ENCODE results near the gene ELAVL3. TPM values are rescaled to one million over a fixed set of nuclear protein-coding genes. Genes with fewer than 3 reads are reported as not detected.

Gene ELAVL3
- polyA plus RNA-seq: not detected

DNA sequence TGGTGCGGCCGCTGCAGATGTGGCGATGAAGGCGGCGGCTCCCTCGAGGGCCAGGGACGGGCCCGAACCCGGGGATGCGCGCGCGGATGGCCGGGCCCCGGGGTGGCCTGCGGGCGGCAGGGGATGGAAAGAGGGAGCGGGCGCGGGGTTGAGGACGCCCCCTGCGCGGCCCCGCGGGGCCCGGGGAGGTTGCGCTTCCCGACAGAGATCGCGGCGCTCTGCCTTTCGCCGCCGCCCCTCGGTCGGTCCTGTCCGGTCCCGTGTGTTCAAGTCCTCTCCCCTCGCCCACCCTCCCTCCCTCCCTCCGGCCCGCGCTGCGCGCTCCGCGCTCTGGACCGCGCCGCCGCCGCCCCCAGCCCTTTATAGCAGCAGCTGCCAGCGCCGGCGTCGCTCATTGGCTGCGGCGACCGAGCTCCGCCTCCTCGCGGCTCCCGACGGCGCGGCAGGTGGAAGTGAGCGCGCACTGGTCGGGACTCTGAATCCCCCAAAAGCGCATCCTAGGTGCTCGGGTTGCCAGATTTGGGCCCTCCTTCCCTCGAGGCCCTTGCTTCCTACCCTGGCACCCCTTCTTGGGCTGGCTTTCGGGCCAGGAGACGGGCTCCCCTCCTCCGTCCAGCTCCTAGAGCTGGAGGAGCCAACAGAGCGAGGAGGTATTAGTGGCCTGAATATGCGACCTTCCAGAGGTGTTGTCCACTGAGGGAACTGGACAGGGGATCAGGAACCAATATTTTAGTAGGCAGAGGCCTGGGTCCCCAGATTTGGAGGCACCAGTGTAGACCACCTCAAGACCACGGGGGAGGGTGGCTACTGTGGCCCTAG lies at the start of gene ELAVL3:
ELAVL3 (minus strand) TSS at position 332 of the 819 bp plus-strand sequence. CDS start 438 bp downstream, outside the sequence.
- Mint-ChIP-seq H3K27me3 (ENCODE audit: low read depth in 3 of 3) (peaks cover 16 to 21% (median 19%) of the 10 kb centered on the region in 3 donors), H3K4me3 (peak within 1 kb of the TSS; percentile 47 to 79 (median 70)), H3K36me3 (peaks cover 0 to 7% (median 0%) of the 10 kb centered on the region in 3 donors), H3K9me3 (no peaks in the 10 kb centered on the region), H3K4me1 (peaks cover 21% of the 10 kb centered on the region in 2 donors), H3K27ac (peak within 1 kb of the TSS in 1 of 6 donors; percentile 55)
- no peak for DNase-seq

GRCh38 chr19:11530432-11530831 lies 49.6 kb upstream of the ELAVL3 start:
- no peak overlapping the region for H3K27ac Mint-ChIP-seq
- peaks cover 25 to 26% of the 10 kb centered on the region in 2 donors for H3K4me1 Mint-ChIP-seq
- H3K9me3 Mint-ChIP-seq: no peaks in the 10 kb centered on the region
- H3K27me3 Mint-ChIP-seq (ENCODE audit: low read depth in 3 of 3): peaks cover 3 to 7% (median 6%) of the 10 kb centered on the region in 3 donors
- H3K4me3 Mint-ChIP-seq: peak overlapping the region in 1 of 5 donors; percentile 42
- peak; percentile 22 to 28 (median 25) for DNase-seq
- H3K36me3 Mint-ChIP-seq: peaks cover 0 to 4% (median 3%) of the 10 kb centered on the region in 3 donors

DNA sequence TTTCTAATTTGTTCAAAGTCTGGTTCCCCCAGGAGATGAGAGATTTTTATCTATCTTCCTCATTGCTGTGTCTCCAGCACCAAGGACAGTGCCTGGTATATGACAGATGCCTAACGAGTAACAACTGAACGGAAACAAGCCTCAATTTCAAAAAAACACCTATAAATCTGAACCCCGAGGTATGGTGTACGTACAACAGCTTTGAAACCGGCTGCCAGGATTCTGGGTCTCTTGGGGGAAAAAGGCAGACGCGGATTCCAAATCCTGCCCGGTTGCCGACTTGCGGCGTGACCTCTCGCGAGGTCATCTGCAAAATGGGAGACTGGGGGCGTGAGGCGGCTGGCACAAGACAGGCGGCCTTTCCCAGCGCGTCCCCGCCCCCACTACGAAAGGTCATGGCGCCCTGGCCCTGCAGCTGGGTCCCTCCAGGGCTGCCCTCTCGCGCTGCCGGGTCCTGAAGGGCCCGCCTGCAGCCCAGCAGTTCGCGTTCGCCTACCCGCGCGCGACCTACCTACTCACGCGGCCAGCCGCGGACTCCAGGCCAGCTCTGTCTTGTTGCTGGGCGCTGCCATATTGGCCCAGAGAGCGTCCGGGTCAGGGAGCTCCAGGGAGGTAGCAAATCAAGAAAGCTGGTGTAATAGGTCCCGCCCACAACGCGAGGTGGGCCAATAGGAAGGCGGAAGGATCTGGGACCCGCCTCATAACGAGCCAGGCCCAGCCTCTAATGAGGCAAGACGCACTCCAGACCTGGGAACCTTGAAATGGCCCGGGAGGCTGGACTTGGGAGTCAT lies 47.9 kb upstream of the ELAVL3 start, which contains the start of gene ECSIT:
ECSIT (minus strand) TSS at position 584 of the 791 bp plus-strand sequence. CDS start 9,964 bp downstream, outside the sequence.
- Mint-ChIP-seq H3K36me3 (peaks cover 0 to 4% (median 3%) of the 10 kb centered on the region in 3 donors), H3K4me3 (peak within 1 kb of the TSS; percentile 92 to 98 (median 96)), H3K27ac (peak within 1 kb of the TSS; percentile 83 to 97 (median 95)), H3K27me3 (ENCODE audit: low read depth in 3 of 3) (peaks cover 3 to 5% (median 4%) of the 10 kb centered on the region in 3 donors), H3K9me3 (no peaks in the 10 kb centered on the region), H3K4me1 (peaks cover 20 to 22% of the 10 kb centered on the region in 2 donors)
- DNase-seq: peak; percentile 92 to 93 (median 92)

- H3K4me3 Mint-ChIP-seq: no peak overlapping the region
- H3K36me3 Mint-ChIP-seq: peaks cover 7 to 18% (median 8%) of the 10 kb centered on the region in 3 donors
- H3K9me3 Mint-ChIP-seq: no peaks in the 10 kb centered on the region
- DNase-seq: no peak
- no peak overlapping the region for H3K27ac Mint-ChIP-seq
- H3K4me1 Mint-ChIP-seq: peaks cover 0 to 7% of the 10 kb centered on the region in 2 donors
- no peaks in the 10 kb centered on the region for H3K27me3 Mint-ChIP-seq (ENCODE audit: low read depth in 3 of 3)
Observed at GRCh38 chr19:11519138-11519537, 38.3 kb upstream of the ELAVL3 start.

DNA sequence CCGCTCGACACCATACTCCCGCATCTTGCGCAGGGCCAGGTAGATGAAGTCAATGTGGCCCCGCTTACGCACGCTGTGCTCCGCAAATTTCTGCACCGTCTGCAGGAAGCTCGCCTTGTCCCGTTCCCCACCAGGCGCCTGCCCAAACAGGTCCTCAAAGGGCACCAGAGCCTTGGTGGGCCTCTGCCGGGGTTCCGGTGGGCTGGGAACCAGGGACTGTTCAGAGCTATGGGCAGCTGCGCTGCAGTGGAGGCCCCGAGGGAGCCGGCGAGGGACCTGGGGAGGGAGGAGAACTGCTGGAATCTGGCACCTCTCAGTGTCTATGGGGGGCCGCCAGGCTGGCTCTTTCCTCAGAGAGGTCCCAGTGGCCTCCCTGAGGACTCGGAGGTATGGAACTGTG lies 33.1 kb upstream of the ELAVL3 start:
- Mint-ChIP-seq H3K4me1 (no peaks in the 10 kb centered on the region), H3K27me3 (ENCODE audit: low read depth in 3 of 3) (peaks cover 0 to 2% (median 0%) of the 10 kb centered on the region in 3 donors), H3K36me3 (peaks cover 0 to 21% (median 4%) of the 10 kb centered on the region in 3 donors), H3K27ac (no peak overlapping the region), H3K4me3 (no peak overlapping the region), H3K9me3 (no peaks in the 10 kb centered on the region)
- DNase-seq: no peak

DNA sequence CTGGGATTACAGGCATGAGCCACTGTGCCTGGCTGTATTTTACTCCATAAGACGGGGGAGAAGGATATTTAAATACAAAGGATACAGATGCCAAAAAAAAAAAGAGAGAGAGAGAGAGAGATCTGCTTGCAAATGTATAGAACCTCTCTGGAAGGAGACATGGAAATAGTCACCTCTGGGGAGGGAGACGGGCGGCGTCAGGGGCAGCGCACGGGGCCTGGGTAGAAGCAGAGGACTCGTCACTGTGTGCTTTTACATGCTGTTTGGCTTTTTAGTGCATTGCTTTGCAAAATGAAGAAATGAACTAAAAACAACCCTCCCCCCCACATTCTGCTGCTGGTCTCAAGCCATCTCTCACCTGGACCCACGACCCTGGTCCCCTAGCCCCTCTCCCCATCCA lies 29.6 kb upstream of the ELAVL3 start:
- Mint-ChIP-seq H3K4me1 (peaks cover 5 to 6% of the 10 kb centered on the region in 2 donors), H3K4me3 (no peak overlapping the region), H3K27me3 (ENCODE audit: low read depth in 3 of 3) (peaks cover 5 to 6% (median 5%) of the 10 kb centered on the region in 3 donors), H3K36me3 (peaks cover 0 to 16% (median 4%) of the 10 kb centered on the region in 3 donors), H3K27ac (no peak overlapping the region), H3K9me3 (no peaks in the 10 kb centered on the region)
- no peak for DNase-seq

- Mint-ChIP-seq H3K9me3 (no peaks in the 10 kb centered on the region), H3K27me3 (ENCODE audit: low read depth in 3 of 3) (peaks cover 5 to 7% (median 5%) of the 10 kb centered on the region in 3 donors), H3K4me1 (peaks cover 13 to 14% of the 10 kb centered on the region in 2 donors), H3K27ac (no peak overlapping the region), H3K36me3 (peaks cover 0 to 8% (median 4%) of the 10 kb centered on the region in 3 donors), H3K4me3 (peak overlapping the region in 4 of 5 donors; percentile 3 to 56 (median 42))
- DNase-seq: no peak
Observed at GRCh38 chr19:11507370-11508078, 26.7 kb upstream of the ELAVL3 start.

DNA sequence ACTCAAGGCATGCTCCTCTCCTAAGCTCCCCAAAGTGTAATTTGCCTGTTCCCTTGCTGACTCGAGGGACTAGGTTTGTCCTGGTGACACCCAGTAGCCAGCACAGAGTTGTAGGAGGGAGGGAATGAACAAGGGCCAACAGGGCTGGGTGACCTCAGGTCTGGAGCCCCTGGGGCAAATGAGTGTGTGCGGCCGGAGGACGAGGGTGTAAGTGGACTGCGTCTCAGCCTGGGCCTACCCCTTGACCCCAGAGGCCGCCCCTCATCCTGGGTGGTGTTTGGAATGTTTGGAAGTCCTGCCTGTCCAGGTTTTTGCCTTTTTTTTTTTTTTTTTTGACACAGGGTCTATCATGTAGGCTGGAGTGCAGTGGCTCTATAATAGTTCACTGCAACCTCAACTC lies 26.1 kb upstream of the ELAVL3 start:
- Mint-ChIP-seq H3K36me3 (peaks cover 0 to 8% (median 4%) of the 10 kb centered on the region in 3 donors), H3K4me3 (peak overlapping the region; percentile 56 to 92 (median 87)), H3K27ac (peak overlapping the region in 3 of 6 donors; percentile 3 to 53 (median 33)), H3K27me3 (ENCODE audit: low read depth in 3 of 3) (peaks cover 5 to 7% (median 5%) of the 10 kb centered on the region in 3 donors), H3K4me1 (peaks cover 13 to 14% of the 10 kb centered on the region in 2 donors), H3K9me3 (no peaks in the 10 kb centered on the region)
- DNase-seq: no peak

- peaks cover under 1 to 4% (median 4%) of the 10 kb centered on the region in 3 donors for H3K36me3 Mint-ChIP-seq
- peak overlapping the region; percentile 83 to 96 (median 92) for H3K27ac Mint-ChIP-seq
- DNase-seq: no peak
- no peaks in the 10 kb centered on the region for H3K9me3 Mint-ChIP-seq
- H3K4me1 Mint-ChIP-seq: peaks cover 13 to 14% of the 10 kb centered on the region in 2 donors
- peak overlapping the region; percentile 87 to 93 (median 91) for H3K4me3 Mint-ChIP-seq
- H3K27me3 Mint-ChIP-seq (ENCODE audit: low read depth in 3 of 3): peaks cover 3 to 9% (median 5%) of the 10 kb centered on the region in 3 donors
Observed at GRCh38 chr19:11506101-11506555, 25.3 kb upstream of the ELAVL3 start.

DNA sequence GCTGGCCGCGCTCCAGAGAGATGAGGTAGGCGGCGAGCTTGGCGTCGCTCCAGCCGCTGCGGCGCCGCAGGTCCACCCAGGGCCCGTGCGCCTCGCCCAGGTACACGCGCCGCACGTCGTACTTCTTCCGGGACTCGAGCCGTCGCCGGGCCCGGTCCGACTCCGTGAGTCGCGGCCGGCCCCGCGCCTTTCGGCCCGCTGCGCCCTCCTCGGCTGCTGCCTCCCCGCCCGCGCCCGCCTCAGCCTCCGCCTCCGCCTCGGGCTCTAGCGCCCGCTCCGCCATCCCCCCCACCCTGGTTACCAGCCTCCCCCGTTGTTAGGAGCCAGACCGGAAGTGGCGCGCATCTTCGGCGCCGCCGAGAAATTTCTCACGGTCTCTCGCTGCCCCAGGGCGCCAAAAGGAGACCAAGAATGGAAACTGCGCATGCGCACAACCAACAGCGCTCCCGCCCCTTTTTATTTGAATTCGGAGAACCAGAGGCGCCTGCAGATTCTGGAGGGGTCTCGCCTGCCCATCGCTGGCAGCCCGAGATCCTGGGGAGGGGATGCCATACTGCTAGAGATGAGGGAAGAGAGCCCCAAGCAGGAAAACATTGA lies 24.8 kb upstream of the ELAVL3 start, which contains the start of gene ZNF653:
ZNF653 (minus strand) TSS at position 336 of the 597 bp plus-strand sequence; CDS start at position 283, 53 bp downstream.
- peak within 1 kb of the TSS; percentile 87 to 93 (median 91) for H3K4me3 Mint-ChIP-seq
- H3K4me1 Mint-ChIP-seq: peaks cover 14 to 15% of the 10 kb centered on the region in 2 donors
- H3K36me3 Mint-ChIP-seq: peaks cover 0 to 4% (median under 1%) of the 10 kb centered on the region in 3 donors
- DNase-seq: peak; percentile 94 to 96 (median 96)
- H3K27ac Mint-ChIP-seq: peak within 1 kb of the TSS; percentile 87 to 96 (median 92)
- H3K27me3 Mint-ChIP-seq (ENCODE audit: low read depth in 3 of 3): peaks cover 3 to 9% (median 5%) of the 10 kb centered on the region in 3 donors
- H3K9me3 Mint-ChIP-seq: no peaks in the 10 kb centered on the region

DNA sequence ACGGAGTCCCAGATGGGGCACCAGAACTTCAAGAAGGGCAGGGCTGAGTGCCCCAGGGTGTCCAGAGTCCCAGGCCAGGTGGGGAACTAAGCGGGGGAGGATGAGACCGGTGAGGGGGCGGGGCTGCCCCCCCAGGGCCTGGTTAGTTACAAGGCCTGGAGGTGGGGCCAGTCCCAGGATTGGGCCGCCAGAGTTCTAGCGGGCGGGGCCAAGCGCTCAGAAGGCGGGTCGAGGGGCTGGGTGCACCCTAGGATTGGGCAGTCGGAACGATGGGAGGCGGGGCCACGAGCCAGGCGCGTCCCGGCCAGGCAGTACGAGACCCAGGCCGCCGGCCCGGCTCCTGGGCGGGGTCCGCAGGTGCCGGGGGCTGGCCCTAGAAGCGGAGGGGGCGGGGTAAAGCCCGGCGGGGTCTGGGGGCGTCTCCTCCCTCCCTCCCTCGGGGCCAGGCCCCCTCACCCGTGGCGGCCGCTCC lies 24.2 kb upstream of the ELAVL3 start:
- Mint-ChIP-seq H3K4me1 (peaks cover 14 to 16% of the 10 kb centered on the region in 2 donors), H3K36me3 (peaks cover 0 to 4% (median 0%) of the 10 kb centered on the region in 3 donors), H3K4me3 (peak overlapping the region; percentile 68 to 90 (median 86)), H3K27me3 (ENCODE audit: low read depth in 3 of 3) (peaks cover 3 to 9% (median 5%) of the 10 kb centered on the region in 3 donors), H3K27ac (peak overlapping the region; percentile 85 to 91 (median 89)), H3K9me3 (no peaks in the 10 kb centered on the region)
- DNase-seq: peak; percentile 96

GRCh38 chr19:11504502-11505031 lies 23.7 kb upstream of the ELAVL3 start:
- H3K4me1 Mint-ChIP-seq: peaks cover 14 to 19% of the 10 kb centered on the region in 2 donors
- H3K27ac Mint-ChIP-seq: peak overlapping the region; percentile 85 to 91 (median 89)
- H3K9me3 Mint-ChIP-seq: no peaks in the 10 kb centered on the region
- DNase-seq: no peak
- H3K4me3 Mint-ChIP-seq: peak overlapping the region; percentile 68 to 90 (median 86)
- H3K27me3 Mint-ChIP-seq (ENCODE audit: low read depth in 3 of 3): peaks cover 3 to 9% (median 5%) of the 10 kb centered on the region in 3 donors
- peaks cover 0 to 7% (median 3%) of the 10 kb centered on the region in 3 donors for H3K36me3 Mint-ChIP-seq

All from immature natural killer cell (primary cell).